Measurements from ENCODE around the gene DPF3. TPM values are rescaled to one million over a fixed set of nuclear protein-coding genes. Genes with fewer than 3 reads are reported as not detected.

Gene DPF3
- total RNA-seq, 4 donors from 2014 or later: 0.39 to 3.4 (median 1.6) TPM

GRCh38 chr14:72594099-72594901 is 299.6 kb downstream of the DPF3 start:
- H3K27me3 ChIP-seq: peaks cover 2% of the 10 kb centered on the region
- H3K9me3 ChIP-seq: no peaks in the 10 kb centered on the region
- DNase-seq (ENCODE audit: low spot score in 2 of 2): no peak
- H3K36me3 ChIP-seq: no peaks in the 10 kb centered on the region
- WGBS: 75% methylated on average over 14 of the region's 14 CpGs
- no peaks in the 10 kb centered on the region for H3K4me1 ChIP-seq
- H3K4me3 ChIP-seq: no peak overlapping the region
- H3K27ac ChIP-seq: no peak overlapping the region
- TF ChIP-seq CTCF (IDR thresholded peaks at IDR 0.05) (no peak), EP300 (IDR thresholded peaks at IDR 0.05) (no peak), POLR2AphosphoS5 (IDR thresholded peaks at IDR 0.05) (no peak), POLR2A (IDR thresholded peaks at IDR 0.05) (no peak)

GRCh38 chr14:72591391-72591790 is 302.5 kb downstream of the DPF3 start:
- Histone ChIP-seq H3K4me1 (no peaks in the 10 kb centered on the region), H3K9me3 (no peaks in the 10 kb centered on the region), H3K36me3 (no peaks in the 10 kb centered on the region), H3K27me3 (peaks cover 2% of the 10 kb centered on the region), H3K27ac (no peak overlapping the region), H3K4me3 (no peak overlapping the region)
- WGBS: 60% methylated on average over 4 of the region's 4 CpGs
- no peak for TF ChIP-seq POLR2AphosphoS5 (IDR thresholded peaks at IDR 0.05)
- TF ChIP-seq POLR2A (IDR thresholded peaks at IDR 0.05): no peak
- no peak for TF ChIP-seq EP300 (IDR thresholded peaks at IDR 0.05)
- no peak for TF ChIP-seq CTCF (IDR thresholded peaks at IDR 0.05)
- DNase-seq (ENCODE audit: low spot score in 2 of 2): no peak

- H3K27ac ChIP-seq: no peak overlapping the region
- TF ChIP-seq CTCF (IDR thresholded peaks at IDR 0.05) (no peak), EP300 (IDR thresholded peaks at IDR 0.05) (no peak), POLR2AphosphoS5 (IDR thresholded peaks at IDR 0.05) (no peak), POLR2A (IDR thresholded peaks at IDR 0.05) (no peak)
- H3K27me3 ChIP-seq: peaks cover 2% of the 10 kb centered on the region
- H3K9me3 ChIP-seq: no peaks in the 10 kb centered on the region
- WGBS: 40% methylated on average over 7 of the region's 7 CpGs
- H3K36me3 ChIP-seq: no peaks in the 10 kb centered on the region
- H3K4me1 ChIP-seq: no peaks in the 10 kb centered on the region
- H3K4me3 ChIP-seq: no peak overlapping the region
- DNase-seq (ENCODE audit: low spot score in 2 of 2): no peak
Measured at GRCh38 chr14:72590577-72590976, 303.3 kb downstream of the DPF3 start.

GRCh38 chr14:72589652-72590051 is 304.2 kb downstream of the DPF3 start:
- no peak overlapping the region for H3K27ac ChIP-seq
- H3K4me3 ChIP-seq: no peak overlapping the region
- no peaks in the 10 kb centered on the region for H3K36me3 ChIP-seq
- H3K9me3 ChIP-seq: no peaks in the 10 kb centered on the region
- peaks cover 2% of the 10 kb centered on the region for H3K27me3 ChIP-seq
- DNase-seq (ENCODE audit: low spot score in 2 of 2): no peak
- TF ChIP-seq CTCF (IDR thresholded peaks at IDR 0.05): no peak
- no peak for TF ChIP-seq POLR2AphosphoS5 (IDR thresholded peaks at IDR 0.05)
- no peak for TF ChIP-seq EP300 (IDR thresholded peaks at IDR 0.05)
- no peak for TF ChIP-seq POLR2A (IDR thresholded peaks at IDR 0.05)
- H3K4me1 ChIP-seq: no peaks in the 10 kb centered on the region

- DNase-seq (ENCODE audit: low spot score in 2 of 2): no peak
- H3K9me3 ChIP-seq: no peaks in the 10 kb centered on the region
- no peak overlapping the region for H3K27ac ChIP-seq
- no peak for TF ChIP-seq EP300 (IDR thresholded peaks at IDR 0.05)
- TF ChIP-seq POLR2A (IDR thresholded peaks at IDR 0.05): no peak
- no peak for TF ChIP-seq POLR2AphosphoS5 (IDR thresholded peaks at IDR 0.05)
- no peak for TF ChIP-seq CTCF (IDR thresholded peaks at IDR 0.05)
- H3K27me3 ChIP-seq: peaks cover 2% of the 10 kb centered on the region
- H3K36me3 ChIP-seq: no peaks in the 10 kb centered on the region
- H3K4me3 ChIP-seq: no peak overlapping the region
- no peaks in the 10 kb centered on the region for H3K4me1 ChIP-seq
- 85% methylated on average over 5 of the region's 5 CpGs for WGBS
Measured at GRCh38 chr14:72588521-72588920, 305.4 kb downstream of the DPF3 start.

All from suprapubic skin (tissue), 4 donors.